GM18508 (cell line): ENCODE data around the gene PARS2.

Source experiments
- ATAC-seq: cut with Tn5 transposase; IDR thresholded peaks from one replicate; pipeline ENCODE4 v1.9.1; 2021; ENCODE audit warnings: moderate number of reproducible peaks; ENCODE audit not compliant: insufficient read depth, unreplicated experiment

Gene PARS2

DNA sequence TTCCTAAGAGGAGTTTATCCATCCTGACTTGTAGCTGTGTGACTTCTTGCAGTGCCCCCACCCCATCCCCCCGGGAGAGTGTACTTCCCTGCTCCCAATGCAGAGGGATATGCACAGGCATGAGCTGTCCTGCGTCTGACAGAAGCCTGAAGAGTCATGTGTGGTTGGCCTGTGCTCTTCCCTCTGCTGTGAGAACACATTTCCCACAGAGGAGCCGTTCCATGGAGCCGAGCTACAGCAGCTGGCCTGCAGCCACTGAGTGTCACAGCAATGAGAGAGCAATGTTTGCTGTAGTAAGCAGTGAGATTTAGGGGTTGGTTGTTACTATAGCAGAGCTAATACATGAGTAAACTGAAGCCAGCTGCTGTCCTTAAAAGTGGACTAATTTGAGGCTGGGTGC is 22.0 kb downstream of the PARS2 start:
- ATAC-seq = no peak

DNA sequence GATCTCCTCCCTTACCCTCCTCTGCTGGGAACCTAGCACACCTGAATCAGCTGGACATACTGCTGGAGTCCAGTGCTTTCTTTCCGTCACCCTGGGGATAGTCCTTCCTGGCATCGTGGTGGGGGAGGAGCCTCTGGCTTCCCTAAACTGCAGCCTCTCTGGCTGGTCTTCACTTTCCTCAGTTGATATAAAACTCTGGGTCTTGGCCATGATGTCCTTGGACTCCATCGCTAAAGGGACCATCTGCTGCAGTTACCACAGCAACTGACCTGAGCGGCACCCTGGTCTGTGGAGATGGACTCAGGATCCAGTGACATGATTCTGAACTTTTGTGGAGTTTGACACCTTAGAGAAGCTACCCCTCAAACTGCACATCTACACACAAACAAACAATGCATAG is 22.8 kb downstream of the PARS2 start:
- ATAC-seq = no peak

DNA sequence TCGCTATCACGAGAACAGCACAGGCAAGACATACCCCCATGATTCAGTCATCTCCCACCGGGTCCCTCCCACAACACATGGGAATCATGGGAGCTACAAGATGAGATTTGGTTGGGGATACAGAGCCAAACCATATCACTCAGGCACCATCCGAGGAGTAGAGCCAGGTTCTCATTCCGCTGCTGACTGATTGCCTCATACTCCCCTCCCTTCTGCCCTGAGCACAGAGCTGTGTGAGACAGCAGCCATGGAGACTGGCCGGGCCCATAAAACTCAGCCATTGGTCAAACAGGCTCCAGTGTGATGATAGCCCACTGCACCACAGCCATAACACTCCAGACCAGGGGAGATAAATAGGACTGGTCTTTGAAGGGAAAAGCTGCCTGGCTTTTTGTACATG is 26.1 kb downstream of the PARS2 start:
- no peak for ATAC-seq

DNA sequence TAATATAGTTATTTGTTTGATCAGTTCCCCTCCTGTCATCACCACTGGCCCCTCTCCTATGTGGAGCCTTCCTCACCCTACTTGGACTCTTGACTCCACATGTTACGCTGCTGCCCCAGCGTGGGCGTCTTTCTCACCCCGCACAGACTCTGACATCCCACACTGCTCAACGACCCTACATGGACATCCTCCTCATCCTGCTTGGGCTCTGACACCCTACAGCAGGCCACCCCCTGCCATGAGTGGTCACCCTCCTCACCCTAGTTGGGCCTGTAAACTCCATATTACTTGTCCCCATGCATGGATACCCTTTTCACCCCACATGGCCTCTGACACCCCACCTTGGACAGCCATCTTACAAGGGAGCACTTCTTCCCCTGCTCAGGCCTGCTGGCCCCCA is 27.6 kb downstream of the PARS2 start:
- no peak for ATAC-seq

DNA sequence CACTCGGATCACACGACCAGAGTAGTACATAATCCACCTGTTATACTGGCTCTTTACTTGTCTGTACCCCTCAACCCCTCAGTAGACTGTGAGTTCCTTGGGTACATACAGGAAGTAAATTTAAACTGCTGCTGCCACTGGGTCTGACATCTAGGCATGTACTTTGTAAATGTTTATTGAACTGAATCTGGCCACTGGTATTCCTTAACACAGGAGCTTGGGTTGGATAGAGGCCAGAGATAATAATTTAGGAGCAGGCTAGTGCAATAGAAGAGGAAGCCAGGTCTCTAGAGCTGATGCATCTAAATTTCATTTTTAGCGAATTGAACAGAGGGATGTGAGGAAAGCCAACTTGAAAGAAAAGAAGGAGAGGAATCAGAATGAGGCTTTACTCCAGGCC is 36.3 kb downstream of the PARS2 start:
- no peak for ATAC-seq

DNA sequence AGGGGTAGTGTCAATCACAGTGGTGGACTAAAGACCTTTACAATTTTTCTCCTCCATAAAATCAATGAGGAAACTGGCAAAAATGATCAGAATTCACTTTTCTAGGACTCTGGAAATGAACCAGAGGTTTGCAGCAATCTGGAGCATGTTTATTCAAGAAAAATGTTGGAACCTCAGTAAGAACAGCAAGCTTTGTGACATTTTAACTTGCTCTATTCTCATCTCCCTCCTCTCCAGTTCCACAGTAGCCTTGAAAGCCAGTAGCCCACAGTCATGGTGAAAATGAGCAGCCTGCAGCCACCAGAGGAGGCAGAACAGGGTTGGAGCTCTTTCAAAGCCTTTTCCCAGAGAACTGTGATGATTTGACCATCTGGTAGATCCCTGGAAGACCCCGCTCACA is 39.6 kb downstream of the PARS2 start:
- ATAC-seq = no peak

DNA sequence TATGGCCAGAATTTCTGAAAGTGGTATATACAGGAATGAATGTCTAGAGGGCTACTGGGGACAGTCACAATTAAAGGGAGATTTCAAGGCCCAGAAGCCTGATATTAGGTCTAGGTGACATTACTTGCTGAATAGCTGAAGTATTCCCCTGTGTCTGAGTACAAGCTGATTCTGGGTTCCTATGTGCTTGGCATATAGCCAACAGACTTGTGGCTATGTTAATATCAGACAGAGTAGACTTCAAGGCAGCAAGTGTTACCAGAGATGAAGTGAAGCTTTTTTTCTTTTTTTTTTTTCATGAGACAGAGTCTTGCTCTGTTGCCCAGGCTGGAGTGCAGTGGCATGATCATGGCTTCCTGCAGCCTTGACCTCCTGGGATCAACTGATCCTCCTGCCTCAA is 40.3 kb downstream of the PARS2 start:
- no peak for ATAC-seq

DNA sequence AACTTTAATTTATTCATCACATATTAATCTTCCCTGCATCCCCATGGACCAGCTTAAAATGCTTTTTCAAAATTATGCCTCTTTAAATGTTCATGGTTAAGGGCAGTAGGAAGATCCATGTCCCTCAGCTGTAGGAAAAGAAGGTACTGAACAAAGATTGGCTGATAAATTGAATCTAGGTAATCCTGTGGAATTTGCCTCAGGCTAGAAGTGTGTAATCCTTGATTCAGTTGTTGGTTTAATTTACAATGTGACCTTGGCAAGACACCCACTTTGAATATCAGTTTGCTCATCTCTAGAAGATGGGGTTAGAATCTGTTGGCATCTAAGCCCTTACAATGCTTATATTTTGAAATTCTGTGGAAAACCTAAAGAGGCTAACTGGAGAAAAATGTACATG is 42.6 kb downstream of the PARS2 start:
- ATAC-seq = no peak

DNA sequence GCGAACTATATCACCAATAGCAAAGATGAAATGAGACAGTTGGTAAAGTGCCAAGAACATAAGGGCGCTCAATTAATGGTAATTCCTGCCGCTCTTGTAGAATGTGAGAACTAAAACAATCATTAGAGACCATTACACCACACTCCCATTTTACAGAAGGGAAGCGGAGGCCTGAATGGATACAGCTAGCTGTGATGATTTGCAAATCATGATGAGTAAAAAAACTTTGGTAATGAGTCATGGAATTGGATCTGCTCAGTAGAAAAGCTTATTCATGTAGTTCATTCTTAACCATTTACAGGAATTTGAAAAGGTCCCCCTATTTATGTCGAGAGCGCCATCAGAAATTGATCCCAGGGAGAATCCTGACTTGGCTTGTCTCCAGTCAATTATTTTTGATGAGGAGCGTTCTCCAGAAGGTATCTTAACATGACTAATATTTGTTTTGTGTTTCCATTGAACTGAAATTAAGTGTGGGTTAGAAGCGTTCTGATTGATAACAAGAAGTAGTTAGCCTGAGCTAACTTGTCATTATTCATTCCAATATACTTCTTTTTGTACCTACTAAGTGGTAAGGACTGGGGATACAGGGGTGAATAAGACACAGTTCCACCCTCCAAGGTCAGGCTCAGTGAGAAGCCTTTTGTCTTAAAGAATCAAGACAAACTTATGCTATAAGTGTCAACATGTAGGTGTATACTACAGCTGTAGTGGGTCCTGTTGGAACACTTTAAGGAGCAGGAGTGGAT is 47.9 kb downstream of the PARS2 start:
- no peak for ATAC-seq

DNA sequence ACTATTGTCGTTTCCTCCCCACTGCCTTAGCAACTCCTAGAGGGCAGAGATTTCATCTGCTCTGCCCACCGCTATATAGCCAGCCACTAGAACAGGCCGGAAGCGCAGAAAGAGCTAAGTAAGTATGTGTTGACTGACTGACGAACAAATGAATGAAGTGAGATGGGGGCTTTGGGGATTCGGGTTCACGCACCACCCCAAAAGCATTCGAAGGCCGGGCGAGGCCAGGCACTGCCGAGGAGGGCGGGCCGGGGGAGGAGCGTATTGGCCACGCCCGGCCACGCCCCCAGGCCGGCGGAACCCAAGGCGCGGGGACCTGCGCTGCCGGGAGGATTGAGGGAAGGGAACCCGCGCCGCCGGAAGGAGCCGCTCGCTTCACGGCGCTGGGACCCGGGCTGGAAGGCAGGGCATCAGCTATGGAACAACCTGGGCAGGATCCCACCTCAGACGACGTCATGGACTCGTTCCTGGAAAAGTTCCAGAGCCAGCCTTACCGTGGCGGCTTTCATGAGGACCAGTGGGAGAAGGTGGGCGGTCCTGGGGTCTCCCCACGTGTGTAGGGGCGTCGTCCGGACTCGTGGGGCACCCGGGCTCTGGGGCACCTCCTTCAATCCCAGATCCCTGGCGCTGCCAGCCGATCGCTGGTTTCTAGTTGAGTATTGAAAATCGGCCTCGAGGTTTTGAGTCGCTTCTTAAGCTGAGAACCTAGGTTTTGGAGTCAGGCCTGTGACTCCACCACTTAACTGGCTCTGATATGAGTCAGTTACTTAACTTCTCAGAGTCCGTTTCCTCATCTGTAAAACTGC is 48.6 kb downstream of the PARS2 start, which contains the start of gene TTC4:
TTC4 (plus strand) TSS at position 369 of the 806 bp plus-strand sequence; CDS start at position 417, 48 bp downstream.
- ATAC-seq = no peak

DNA sequence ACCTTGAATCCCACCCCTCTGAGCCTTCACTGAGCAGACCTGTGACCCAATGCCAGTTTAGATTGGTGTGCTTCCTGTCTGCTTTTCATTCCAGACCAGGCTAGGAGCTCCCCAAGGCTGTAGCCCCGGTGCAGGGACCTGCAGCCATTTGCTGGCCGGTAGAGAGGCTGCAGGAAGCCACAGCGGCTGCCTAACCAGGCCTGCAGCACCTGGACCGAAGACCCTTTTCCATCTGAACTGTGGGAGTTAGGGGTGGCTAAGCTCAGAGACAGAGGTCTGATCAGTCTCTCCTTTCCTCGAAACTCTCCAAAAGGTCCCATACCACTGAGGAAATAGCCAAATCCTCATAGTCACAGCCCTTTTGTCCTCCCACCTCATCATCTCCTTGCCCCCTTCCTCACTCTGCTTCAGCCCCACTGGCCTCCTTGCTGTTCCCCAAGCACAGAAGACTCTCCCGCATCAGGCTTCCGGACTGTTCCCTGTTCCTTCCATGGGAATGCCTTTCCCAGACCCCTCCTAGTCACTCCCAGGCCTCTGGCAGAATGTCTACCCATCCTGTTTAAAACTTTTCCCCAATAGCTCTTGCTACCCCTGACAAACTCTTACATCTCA is 49.3 kb downstream of the PARS2 start:
- ATAC-seq = no peak

DNA sequence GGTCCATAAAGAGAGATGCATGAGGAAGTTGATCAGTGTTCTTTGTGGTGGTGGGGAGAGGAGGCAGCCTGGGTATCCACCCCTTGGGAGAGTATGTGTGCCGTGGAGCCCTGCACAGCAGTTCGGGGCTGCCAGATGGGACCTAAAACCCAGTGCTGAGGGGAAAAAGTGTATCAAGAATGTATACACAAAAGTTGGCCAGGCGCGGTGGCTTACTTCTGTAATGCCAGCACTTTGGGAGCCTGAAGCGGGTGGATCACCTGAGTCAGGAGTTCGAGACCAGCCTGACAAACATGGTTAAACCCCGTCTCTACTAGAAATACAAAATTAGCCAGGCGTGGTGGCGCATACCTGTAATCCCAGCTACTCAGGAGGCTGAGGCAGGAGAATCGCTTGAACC is 52.8 kb downstream of the PARS2 start:
- ATAC-seq = no peak

DNA sequence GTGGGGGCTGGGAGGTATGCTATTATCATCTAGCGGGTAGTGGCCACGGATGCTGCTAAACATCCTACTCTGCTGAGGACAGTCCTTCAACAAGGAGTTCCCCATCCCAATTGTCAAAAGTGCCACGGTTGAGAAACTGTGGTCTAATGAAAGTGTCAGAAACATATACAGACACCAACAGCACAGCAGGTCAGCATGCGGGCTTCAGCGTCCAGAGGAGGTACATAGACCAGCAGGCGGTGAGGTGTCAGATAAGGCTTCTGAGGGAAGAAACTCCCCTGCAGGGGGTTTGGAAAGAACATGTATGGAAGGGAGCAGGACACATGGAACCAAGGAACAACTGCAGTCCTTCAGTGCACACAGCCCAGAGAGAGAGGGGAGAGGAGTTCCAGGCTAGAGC is 53.5 kb downstream of the PARS2 start:
- ATAC-seq = no peak

DNA sequence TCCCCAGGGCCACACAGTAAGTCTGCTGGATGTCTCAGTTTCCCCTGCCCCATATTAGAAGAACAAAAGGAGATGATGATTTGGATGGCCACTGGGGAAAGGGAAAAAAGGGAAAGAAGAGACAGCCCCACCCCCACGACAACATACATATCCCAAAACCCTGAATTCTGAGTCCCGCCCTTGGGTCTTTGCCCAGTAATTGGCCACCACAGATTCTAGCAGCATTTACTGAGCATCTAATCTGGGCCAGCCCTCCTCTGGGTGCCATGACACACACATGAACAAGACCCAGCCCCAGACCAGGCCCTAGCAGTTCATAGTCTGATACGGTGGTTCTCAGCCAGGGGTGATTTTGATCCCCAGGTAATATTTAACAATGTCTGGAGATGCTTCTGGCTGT is 53.9 kb downstream of the PARS2 start:
- ATAC-seq = no peak

DNA sequence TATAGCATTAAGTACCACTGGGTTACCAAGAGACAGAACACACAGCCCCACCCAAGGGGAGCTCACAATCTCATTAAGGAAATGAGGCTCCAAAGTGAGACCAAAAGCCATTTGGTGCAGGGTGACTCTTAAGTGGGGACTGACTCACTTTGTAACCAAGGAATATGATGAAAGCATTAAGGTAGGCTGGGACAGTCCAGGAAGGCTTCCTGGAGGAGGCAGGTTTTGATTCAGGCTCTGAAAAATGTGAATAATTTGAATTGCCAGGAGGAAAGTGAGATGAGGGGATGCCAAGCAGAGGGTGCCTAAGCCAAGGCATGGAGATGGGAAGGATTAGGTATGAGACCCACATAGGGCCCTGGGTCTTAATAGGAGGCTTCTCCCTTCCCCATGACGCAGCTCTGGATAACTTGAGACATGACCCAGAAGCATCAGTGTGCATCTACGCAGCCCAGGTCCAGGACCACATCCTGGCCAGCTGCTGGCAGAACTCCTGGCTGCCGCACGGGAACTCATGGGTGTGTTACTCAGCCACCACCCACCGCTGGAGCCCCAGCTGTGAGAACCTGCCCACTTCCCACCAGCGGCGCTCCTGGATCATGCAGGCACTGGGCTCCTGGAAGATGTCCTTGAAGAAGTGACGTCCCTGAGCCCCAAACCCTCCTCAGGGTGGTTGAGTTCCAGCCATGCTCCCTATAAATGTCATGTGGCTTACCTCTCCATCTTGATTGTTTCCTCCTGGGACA is 54.6 kb downstream of the PARS2 start:
- no peak for ATAC-seq

DNA sequence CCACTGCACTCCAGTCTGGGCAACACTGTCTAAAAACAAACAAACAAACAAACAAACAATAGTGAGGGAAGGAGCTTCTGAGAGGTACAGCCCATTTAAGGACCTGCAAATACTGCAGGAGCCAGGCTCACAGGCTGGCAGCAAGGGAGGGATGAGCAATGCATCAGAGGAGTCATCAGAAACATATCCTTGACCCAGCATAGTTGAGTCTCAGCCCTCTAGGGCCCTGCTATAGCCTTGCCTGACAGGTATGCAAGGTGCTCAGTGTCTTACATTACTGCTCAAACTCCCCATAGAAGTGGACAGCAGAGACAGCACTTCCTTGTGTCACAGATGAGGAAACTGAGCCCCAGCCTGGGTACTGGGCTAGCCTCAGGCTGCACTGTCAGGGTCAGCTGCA is 55.9 kb downstream of the PARS2 start:
- no peak for ATAC-seq
